IMR-90 (cell line): ENCODE results near the gene CSAD. TPM values are rescaled to one million over a fixed set of nuclear protein-coding genes. Genes with fewer than 3 reads are reported as not detected.

Experiments
- ATAC-seq: fragments of 200-7000 bp; cut with Tn5 transposase; 2 replicates; pipeline ENCODE4 v1.9.1; 2020; ENCODE audit warnings: low read depth, mild to moderate bottlenecking, moderate library complexity
- BruUV-seq: library from RNA; stranded (reverse); fragments of 400-500 nt; replicated peaks from 2 replicates; lab custom pipeline; 2021; lab: Mats Ljungman, UMichigan
- CTCF ChIA-PET: fragments of 300-600 bp; formaldehyde crosslinking; extraction: SDS; loops from one replicate; lab custom pipeline; 2021; ENCODE audit warnings: antibody characterized with exemption; lab: Yijun Ruan, JAX
- POLR2A ChIA-PET: fragments of 300-600 bp; sonication (Branson Sonifier 250); formaldehyde crosslinking; loops from one replicate; lab custom pipeline; 2022; ENCODE audit warnings: antibody characterized with exemption; ENCODE audit not compliant: unreplicated experiment; lab: Charles Lee
- DNase-seq: peaks from one replicate; pipeline ENCODE4 v3.0.0; 2013
- H2AFZ ChIP-seq: replicated peaks from 2 replicates; pipeline ENCODE3; 2013; ENCODE audit warnings: low read length, mild to moderate bottlenecking; ENCODE audit not compliant: poor library complexity
- H2AK5ac ChIP-seq: 2 replicates; pipeline ENCODE4 v1.6.1; 2013; ENCODE audit warnings: low read depth, low read length, inconsistent platforms
- H2AK9ac ChIP-seq: replicated peaks from 2 replicates; pipeline ENCODE3; 2013; ENCODE audit warnings: mild to moderate bottlenecking, low read depth, low read length, moderate library complexity; ENCODE audit not compliant: poor library complexity
- H2BK120ac ChIP-seq: 2 replicates; pipeline ENCODE4 v1.6.1; 2013; ENCODE audit warnings: low read depth, low read length, inconsistent platforms
- H2BK15ac ChIP-seq: 3 replicates; pipeline ENCODE4 v1.6.1; 2013; ENCODE audit warnings: low read depth, low read length, inconsistent platforms
- H2BK20ac ChIP-seq: 2 replicates; pipeline ENCODE4 v1.6.1; 2013; ENCODE audit warnings: low read depth, mild to moderate bottlenecking, inconsistent platforms, low read length, moderate library complexity
- H2BK5ac ChIP-seq: 2 replicates; pipeline ENCODE4 v1.6.1; 2013; ENCODE audit warnings: mild to moderate bottlenecking, low read depth, low read length, inconsistent platforms; ENCODE audit not compliant: poor library complexity, severe bottlenecking
- H3K14ac ChIP-seq: replicated peaks from 2 replicates; pipeline ENCODE4 v1.6.1; 2013; ENCODE audit warnings: low read depth, low read length, inconsistent platforms
- H3K18ac ChIP-seq: 2 replicates; pipeline ENCODE4 v1.6.1; 2013; ENCODE audit warnings: low read depth, low read length, control low read depth
- H3K23ac ChIP-seq: 2 replicates; pipeline ENCODE4 v1.6.1; 2013; ENCODE audit warnings: low read depth, low read length, inconsistent platforms
- H3K27ac ChIP-seq: 2 replicates; pipeline ENCODE4 v1.5.1; 2013; ENCODE audit warnings: mild to moderate bottlenecking, control low read depth, low read length; ENCODE audit not compliant: insufficient read depth
- H3K27me3 ChIP-seq: 2 replicates; pipeline ENCODE4 v1.6.1; 2013; ENCODE audit warnings: low read length; ENCODE audit not compliant: control insufficient read depth, insufficient read depth
- H3K36me3 ChIP-seq: 2 replicates; pipeline ENCODE4 v1.6.1; 2013; ENCODE audit warnings: low read length, mixed read lengths; ENCODE audit not compliant: control insufficient read depth, insufficient read depth
- H3K4ac ChIP-seq: 2 replicates; pipeline ENCODE4 v1.6.1; 2013; ENCODE audit warnings: low read depth, low read length, inconsistent platforms
- H3K4me1 ChIP-seq: 2 replicates; pipeline ENCODE4 v1.6.1; 2013; ENCODE audit warnings: low read length, mixed read lengths; ENCODE audit not compliant: control insufficient read depth, insufficient read depth
- H3K4me2 ChIP-seq: 2 replicates; pipeline ENCODE4 v1.6.1; 2013; ENCODE audit warnings: low read depth, mild to moderate bottlenecking, control low read depth, low read length, moderate library complexity
- H3K4me3 ChIP-seq: 2 replicates; pipeline ENCODE4 v1.5.1; 2013; ENCODE audit warnings: low read depth, mild to moderate bottlenecking, control low read depth, low read length, moderate library complexity; ENCODE audit not compliant: insufficient read depth
- H3K56ac ChIP-seq: 2 replicates; pipeline ENCODE4 v1.6.1; 2013; ENCODE audit warnings: low read length, inconsistent platforms; ENCODE audit not compliant: insufficient read depth; ENCODE audit errors: extremely low read depth
- H3K79me1 ChIP-seq, 2 experiments: 2 replicates each; pipeline ENCODE4 v1.6.1; 2013; ENCODE audit warnings: low read length in 2 of 2, inconsistent platforms in 1 of 2, low read depth in 1 of 2
- H3K9ac ChIP-seq: 2 replicates; pipeline ENCODE4 v1.6.1; 2013; ENCODE audit warnings: low read depth, low read length, control low read depth
- H3K9me1 ChIP-seq: 2 replicates; pipeline ENCODE4 v1.6.1; 2013; ENCODE audit warnings: low read length, inconsistent platforms; ENCODE audit not compliant: insufficient read depth
- H3K9me3 ChIP-seq: 2 replicates; pipeline ENCODE4 v1.6.1; 2013; ENCODE audit warnings: low read length; ENCODE audit not compliant: control insufficient read depth, insufficient read depth
- H4K20me1 ChIP-seq: 2 replicates; pipeline ENCODE4 v1.6.1; 2013; ENCODE audit warnings: low read length, inconsistent platforms; ENCODE audit not compliant: insufficient read depth
- H4K5ac ChIP-seq: 2 replicates; pipeline ENCODE4 v1.6.1; 2013; ENCODE audit warnings: mild to moderate bottlenecking, low read depth, low read length, control low read depth
- H4K8ac ChIP-seq, 2 experiments: 2 replicates each; pipeline ENCODE4 v1.6.1; 2013; ENCODE audit warnings: low read depth in 2 of 2, low read length in 2 of 2, control low read depth in 1 of 2, inconsistent platforms in 1 of 2
- H4K91ac ChIP-seq: 2 replicates; pipeline ENCODE4 v1.6.1; 2013; ENCODE audit warnings: low read depth, low read length, inconsistent platforms; ENCODE audit not compliant: insufficient read depth
- BHLHE40 ChIP-seq: fragments of 150-350 bp; IDR thresholded peaks from 2 replicates; pipeline ENCODE4 v1.6.1; 2016; ENCODE audit warnings: mild to moderate bottlenecking, low read depth, low read length
- CEBPB ChIP-seq: IDR thresholded peaks from 2 replicates; pipeline ENCODE4 v1.6.1; 2012; ENCODE audit warnings: low read depth, low read length, improper control_type of control experiment
- CHD1 ChIP-seq: IDR thresholded peaks from 2 replicates; pipeline ENCODE4 v1.6.1; 2012; ENCODE audit warnings: low read depth, low read length, improper control_type of control experiment
- CTCF ChIP-seq: conservative IDR thresholded peaks from 2 replicates; pipeline ENCODE4 v1.5.1; 2012; ENCODE audit warnings: mild to moderate bottlenecking, low read depth, low read length, improper control_type of control experiment
- ELK1 ChIP-seq: fragments of 150-350 bp; IDR thresholded peaks from 2 replicates; pipeline ENCODE4 v1.6.1; 2016; ENCODE audit warnings: low read depth, mild to moderate bottlenecking, low read length, moderate library complexity, borderline replicate concordance
- FOS ChIP-seq: fragments of 150-350 bp; IDR thresholded peaks from 2 replicates; pipeline ENCODE4 v1.6.1; 2016; ENCODE audit warnings: low read depth, low read length
- MAFK ChIP-seq: IDR thresholded peaks from 2 replicates; pipeline ENCODE4 v1.6.1; 2012; ENCODE audit warnings: low read depth, low read length, improper control_type of control experiment
- MAZ ChIP-seq: IDR thresholded peaks from 2 replicates; pipeline ENCODE4 v1.6.1; 2012; ENCODE audit warnings: low read depth, mild to moderate bottlenecking, low read length, improper control_type of control experiment, moderate library complexity, borderline replicate concordance
- MXI1 ChIP-seq: IDR thresholded peaks from 2 replicates; pipeline ENCODE4 v1.6.1; 2012; ENCODE audit warnings: low read depth, mild to moderate bottlenecking, low read length, moderate library complexity, borderline replicate concordance
- NFE2L2 ChIP-seq: fragments of 150-350 bp; IDR thresholded peaks from 2 replicates; pipeline ENCODE4 v1.6.1; 2016; ENCODE audit warnings: low read depth, mild to moderate bottlenecking, low read length
- POLR2A ChIP-seq: IDR thresholded peaks from 2 replicates; pipeline ENCODE4 v1.6.1; 2012; ENCODE audit warnings: mild to moderate bottlenecking, low read depth, low read length
- RAD21 ChIP-seq: IDR thresholded peaks from 2 replicates; pipeline ENCODE4 v1.6.1; 2012; ENCODE audit warnings: low read length, improper control_type of control experiment
- RCOR1 ChIP-seq: IDR thresholded peaks from 2 replicates; pipeline ENCODE4 v1.6.1; 2012; ENCODE audit warnings: mild to moderate bottlenecking, low read length, improper control_type of control experiment; ENCODE audit not compliant: insufficient replicate concordance
- RFX5 ChIP-seq: IDR thresholded peaks from 2 replicates; pipeline ENCODE4 v1.8.0; 2012; ENCODE audit warnings: low read depth, mild to moderate bottlenecking, low read length, moderate library complexity
- SMC3 ChIP-seq: fragments of 150-350 bp; IDR thresholded peaks from 2 replicates; pipeline ENCODE4 v1.6.1; 2016; ENCODE audit warnings: low read depth, mild to moderate bottlenecking, antibody characterized with exemption, low read length, moderate library complexity
- WGBS, 2 experiments: methylation state at CpG; one replicate each; pipeline versions ENCODE4 v1.1.5 to v1.1.7; 2013; ENCODE audit warnings: missing lambda C conversion rate in 2 of 2; ENCODE audit not compliant: insufficient read length in 1 of 2; ENCODE audit errors: extremely low coverage in 2 of 2; 5-methylcytosine and 5-hydroxymethylcytosine counted together
- dilution Hi-C: fragments of 300-500 bp; cut with HindIII; formaldehyde crosslinking; loops from one replicate; pipeline ENCODE4 v1.14.3; 2018; ENCODE audit warnings: low sequenced_read_pairs; ENCODE audit not compliant: unreplicated experiment
- in situ Hi-C: fragments of 300-500 bp; cut with MboI; formaldehyde crosslinking; loops from 3 replicates; pipeline ENCODE4 v1.14.3; 2019; ENCODE audit warnings: low sequenced_read_pairs, inconsistent platforms, mixed read lengths
- intact Hi-C: fragments of 100-400 bp; cut with micrococcal nuclease; formaldehyde crosslinking; loops from 2 replicates; pipeline ENCODE4 v1.10.0; 2022
- polyA plus RNA-seq, 3 experiments: library from polyadenylated mRNA; depleted of rRNA; stranded (reverse); fragments of >200 nt; gene quantifications; 2 replicates each; pipeline ENCODE4 v1.2.3, GENCODE V29; 2012; ENCODE audit warnings: low replicate concordance in 1 of 3
- total RNA-seq: library from RNA; depleted of rRNA; stranded (reverse); fragments of >200 nt; gene quantifications from 2 replicates; pipeline ENCODE4 v1.2.3, GENCODE V29; 2012
- TF ChIP-seq, protein P1 (sequence below): fragments of 150-350 bp; IDR thresholded peaks from 2 replicates; pipeline ENCODE4 v1.6.1; 2017; ENCODE audit warnings: mild to moderate bottlenecking, antibody characterized with exemption, low read length, low read depth

Gene CSAD
- total and polyA plus RNA-seq, 2 of the 4 experiments (the other 2 are of a cell fraction): 5.4 to 45.6 TPM

DNA sequence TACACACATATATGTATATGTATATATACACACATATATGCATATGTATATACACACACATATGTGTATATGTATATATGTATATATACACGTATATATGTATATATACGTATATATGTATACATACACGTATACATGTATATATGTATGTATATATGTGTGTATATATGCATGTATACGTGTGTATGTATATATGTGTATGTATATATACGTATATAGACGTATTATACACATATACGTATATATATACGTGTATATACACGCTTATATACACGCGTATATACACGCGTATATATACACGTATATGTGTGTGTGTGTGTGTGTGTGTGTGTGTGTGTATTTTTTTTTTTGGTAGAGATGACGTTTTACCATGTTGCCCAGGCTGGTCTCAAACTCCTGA, 33.1 kb downstream of the CSAD start:
- Histone ChIP-seq H3K4me3 (no peak overlapping the region), H3K9ac (no peak overlapping the region), H4K8ac (no peak overlapping the region), H4K91ac (no peak overlapping the region), H3K9me1 (no peaks in the 10 kb centered on the region), H3K14ac (no peak overlapping the region), H2BK15ac (no peak overlapping the region), H2AFZ (no peak overlapping the region), H3K4me1 (no peaks in the 10 kb centered on the region), H2BK20ac (no peak overlapping the region), H3K18ac (no peak overlapping the region), H2AK9ac (no peak overlapping the region), H2BK5ac (no peak overlapping the region), H3K9me3 (no peaks in the 10 kb centered on the region), H4K5ac (no peak overlapping the region), H3K4ac (no peak overlapping the region), H3K36me3 (no peaks in the 10 kb centered on the region), H2BK120ac (no peak overlapping the region), H3K4me2 (no peak overlapping the region), H4K20me1 (no peaks in the 10 kb centered on the region), H2AK5ac (no peak overlapping the region), H3K27me3 (no peaks in the 10 kb centered on the region), H3K27ac (no peak overlapping the region), H3K23ac (no peak overlapping the region), H3K56ac (no peak overlapping the region), H3K79me1 (no peaks in the 10 kb centered on the region)
- POLR2A ChIA-PET: no interaction called here
- ATAC-seq: no peak
- no peak for TF ChIP-seq RAD21
- no peak for TF ChIP-seq BHLHE40
- no peak for TF ChIP-seq CTCF
- no peak for TF ChIP-seq RFX5
- TF ChIP-seq SMC3: no peak
- TF ChIP-seq, protein P1, sequence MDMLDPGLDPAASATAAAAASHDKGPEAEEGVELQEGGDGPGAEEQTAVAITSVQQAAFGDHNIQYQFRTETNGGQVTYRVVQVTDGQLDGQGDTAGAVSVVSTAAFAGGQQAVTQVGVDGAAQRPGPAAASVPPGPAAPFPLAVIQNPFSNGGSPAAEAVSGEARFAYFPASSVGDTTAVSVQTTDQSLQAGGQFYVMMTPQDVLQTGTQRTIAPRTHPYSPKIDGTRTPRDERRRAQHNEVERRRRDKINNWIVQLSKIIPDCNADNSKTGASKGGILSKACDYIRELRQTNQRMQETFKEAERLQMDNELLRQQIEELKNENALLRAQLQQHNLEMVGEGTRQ: no peak
- TF ChIP-seq POLR2A: no peak
- no peak for TF ChIP-seq RCOR1
- no peak for TF ChIP-seq FOS
- no peak for TF ChIP-seq MAZ
- TF ChIP-seq MXI1: no peak
- TF ChIP-seq MAFK: no peak
- no peak for TF ChIP-seq CHD1
- no peak for TF ChIP-seq ELK1
- TF ChIP-seq NFE2L2: no peak
- no peak for TF ChIP-seq CEBPB
- intact Hi-C loops: loop anchor here (5.0 kb wide), 1 partner anchor 40 kb away; no protein-coding TSS in a partner anchor
- CTCF ChIA-PET: no interaction called here
- no CpG with 5 or more reads among the region's 15 CpGs for WGBS, 2 experiments
- in situ Hi-C loops: no loop called here
- DNase-seq: no peak
- no TSS peak for BruUV-seq
- dilution Hi-C loops: no loop called here
